Gastrocnemius medialis (tissue), 4 donors: Measurements from ENCODE around the gene PAPPA.

Experiments used
- POLR2A ChIP-seq, 2 donors: fragments of 450-650 bp; IDR thresholded peaks; one replicate each; pipeline ENCODE4 v1.6.1; 2017; ENCODE audit warnings: antibody characterized with exemption in 2 of 2, mild to moderate bottlenecking in 2 of 2, moderate library complexity in 2 of 2
- TF ChIP-seq, protein P1 (sequence below), 5 experiments: fragments of 450-650 bp in 3 of 5; fragments of 200-600 bp in 2 of 5; sonication (generic) in 2 of 5; IDR thresholded peaks in 4 of 5; conservative IDR thresholded peaks in 1 of 5; 1 replicate in 4 of 5; 2 replicates in 1 of 5; pipeline ENCODE4 v1.5.1; 2016 to 2019; ENCODE audit warnings: antibody characterized with exemption in 5 of 5, mild to moderate bottlenecking in 3 of 5, moderate library complexity in 3 of 5

DNA sequence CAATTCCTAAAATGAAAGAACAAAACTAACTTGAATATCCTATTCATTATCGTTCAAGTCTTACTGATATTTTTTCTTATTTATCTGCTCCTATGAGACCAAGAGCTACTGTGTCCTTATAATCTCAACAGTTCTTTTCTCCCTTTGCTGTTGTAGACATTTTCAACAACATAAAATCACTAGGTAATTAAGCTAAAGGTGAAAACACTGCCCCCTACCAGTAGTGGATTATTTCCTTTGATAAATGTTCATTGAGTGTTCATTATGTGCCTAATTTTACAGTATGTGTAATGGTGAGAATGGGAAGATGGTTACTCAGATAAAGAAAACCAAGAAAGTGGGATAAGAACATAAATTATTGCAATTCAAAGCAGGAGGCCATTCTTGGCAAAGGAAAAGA is 41.4 kb upstream of the PAPPA start:
- TF ChIP-seq, protein P1, sequence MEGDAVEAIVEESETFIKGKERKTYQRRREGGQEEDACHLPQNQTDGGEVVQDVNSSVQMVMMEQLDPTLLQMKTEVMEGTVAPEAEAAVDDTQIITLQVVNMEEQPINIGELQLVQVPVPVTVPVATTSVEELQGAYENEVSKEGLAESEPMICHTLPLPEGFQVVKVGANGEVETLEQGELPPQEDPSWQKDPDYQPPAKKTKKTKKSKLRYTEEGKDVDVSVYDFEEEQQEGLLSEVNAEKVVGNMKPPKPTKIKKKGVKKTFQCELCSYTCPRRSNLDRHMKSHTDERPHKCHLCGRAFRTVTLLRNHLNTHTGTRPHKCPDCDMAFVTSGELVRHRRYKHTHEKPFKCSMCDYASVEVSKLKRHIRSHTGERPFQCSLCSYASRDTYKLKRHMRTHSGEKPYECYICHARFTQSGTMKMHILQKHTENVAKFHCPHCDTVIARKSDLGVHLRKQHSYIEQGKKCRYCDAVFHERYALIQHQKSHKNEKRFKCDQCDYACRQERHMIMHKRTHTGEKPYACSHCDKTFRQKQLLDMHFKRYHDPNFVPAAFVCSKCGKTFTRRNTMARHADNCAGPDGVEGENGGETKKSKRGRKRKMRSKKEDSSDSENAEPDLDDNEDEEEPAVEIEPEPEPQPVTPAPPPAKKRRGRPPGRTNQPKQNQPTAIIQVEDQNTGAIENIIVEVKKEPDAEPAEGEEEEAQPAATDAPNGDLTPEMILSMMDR (IDR thresholded peaks at IDR 0.05 in 4 of 5, conservative IDR thresholded peaks at IDR 0.05 in 1 of 5) = peak in 2 of 5 experiments; percentile 14 to 36
- TF ChIP-seq POLR2A (IDR thresholded peaks at IDR 0.05) = no peak
